ENCODE results near the gene DPH6. TPM values are rescaled to one million over a fixed set of nuclear protein-coding genes. Genes with fewer than 3 reads are reported as not detected.

DPH6 gene, protein sequence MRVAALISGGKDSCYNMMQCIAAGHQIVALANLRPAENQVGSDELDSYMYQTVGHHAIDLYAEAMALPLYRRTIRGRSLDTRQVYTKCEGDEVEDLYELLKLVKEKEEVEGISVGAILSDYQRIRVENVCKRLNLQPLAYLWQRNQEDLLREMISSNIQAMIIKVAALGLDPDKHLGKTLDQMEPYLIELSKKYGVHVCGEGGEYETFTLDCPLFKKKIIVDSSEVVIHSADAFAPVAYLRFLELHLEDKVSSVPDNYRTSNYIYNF
- total RNA-seq, result 16.5 and 22.9 TPM in 2 replicates

GRCh38 chr15:35545824-35546510 lies at the start of gene DPH6:
Gene DPH6 (minus strand): TSS chr15:35546165. CDS start chr15:35546141, 24 bp downstream.

Measured in bronchial smooth muscle cell (primary cell).